IMR-90 (cell line): ENCODE data around the gene BCAR1. TPM values are rescaled to one million over a fixed set of nuclear protein-coding genes. Genes with fewer than 3 reads are reported as not detected.

Source experiments
- ATAC-seq: fragments of 200-7000 bp; cut with Tn5 transposase; 2 replicates; pipeline ENCODE4 v1.9.1; 2020; ENCODE audit warnings: low read depth, mild to moderate bottlenecking, moderate library complexity
- BruUV-seq: library from RNA; stranded (reverse); fragments of 400-500 nt; replicated peaks from 2 replicates; lab custom pipeline; 2021; lab: Mats Ljungman, UMichigan
- CTCF ChIA-PET: fragments of 300-600 bp; formaldehyde crosslinking; extraction: SDS; loops from one replicate; lab custom pipeline; 2021; ENCODE audit warnings: antibody characterized with exemption; lab: Yijun Ruan, JAX
- POLR2A ChIA-PET: fragments of 300-600 bp; sonication (Branson Sonifier 250); formaldehyde crosslinking; loops from one replicate; lab custom pipeline; 2022; ENCODE audit warnings: antibody characterized with exemption; ENCODE audit not compliant: unreplicated experiment; lab: Charles Lee
- DNase-seq: peaks from one replicate; pipeline ENCODE4 v3.0.0; 2013
- H2AFZ ChIP-seq: replicated peaks from 2 replicates; pipeline ENCODE3; 2013; ENCODE audit warnings: low read length, mild to moderate bottlenecking; ENCODE audit not compliant: poor library complexity
- H2AK5ac ChIP-seq: 2 replicates; pipeline ENCODE4 v1.6.1; 2013; ENCODE audit warnings: low read depth, low read length, inconsistent platforms
- H2AK9ac ChIP-seq: replicated peaks from 2 replicates; pipeline ENCODE3; 2013; ENCODE audit warnings: mild to moderate bottlenecking, low read depth, low read length, moderate library complexity; ENCODE audit not compliant: poor library complexity
- H2BK120ac ChIP-seq: 2 replicates; pipeline ENCODE4 v1.6.1; 2013; ENCODE audit warnings: low read depth, low read length, inconsistent platforms
- H2BK15ac ChIP-seq: 3 replicates; pipeline ENCODE4 v1.6.1; 2013; ENCODE audit warnings: low read depth, low read length, inconsistent platforms
- H2BK20ac ChIP-seq: 2 replicates; pipeline ENCODE4 v1.6.1; 2013; ENCODE audit warnings: low read depth, mild to moderate bottlenecking, inconsistent platforms, low read length, moderate library complexity
- H2BK5ac ChIP-seq: 2 replicates; pipeline ENCODE4 v1.6.1; 2013; ENCODE audit warnings: mild to moderate bottlenecking, low read depth, low read length, inconsistent platforms; ENCODE audit not compliant: poor library complexity, severe bottlenecking
- H3K14ac ChIP-seq: replicated peaks from 2 replicates; pipeline ENCODE4 v1.6.1; 2013; ENCODE audit warnings: low read depth, low read length, inconsistent platforms
- H3K18ac ChIP-seq: 2 replicates; pipeline ENCODE4 v1.6.1; 2013; ENCODE audit warnings: low read depth, low read length, control low read depth
- H3K23ac ChIP-seq: 2 replicates; pipeline ENCODE4 v1.6.1; 2013; ENCODE audit warnings: low read depth, low read length, inconsistent platforms
- H3K27ac ChIP-seq: 2 replicates; pipeline ENCODE4 v1.5.1; 2013; ENCODE audit warnings: mild to moderate bottlenecking, control low read depth, low read length; ENCODE audit not compliant: insufficient read depth
- H3K27me3 ChIP-seq: 2 replicates; pipeline ENCODE4 v1.6.1; 2013; ENCODE audit warnings: low read length; ENCODE audit not compliant: control insufficient read depth, insufficient read depth
- H3K36me3 ChIP-seq: 2 replicates; pipeline ENCODE4 v1.6.1; 2013; ENCODE audit warnings: low read length, mixed read lengths; ENCODE audit not compliant: control insufficient read depth, insufficient read depth
- H3K4ac ChIP-seq: 2 replicates; pipeline ENCODE4 v1.6.1; 2013; ENCODE audit warnings: low read depth, low read length, inconsistent platforms
- H3K4me1 ChIP-seq: 2 replicates; pipeline ENCODE4 v1.6.1; 2013; ENCODE audit warnings: low read length, mixed read lengths; ENCODE audit not compliant: control insufficient read depth, insufficient read depth
- H3K4me2 ChIP-seq: 2 replicates; pipeline ENCODE4 v1.6.1; 2013; ENCODE audit warnings: low read depth, mild to moderate bottlenecking, control low read depth, low read length, moderate library complexity
- H3K4me3 ChIP-seq: 2 replicates; pipeline ENCODE4 v1.5.1; 2013; ENCODE audit warnings: low read depth, mild to moderate bottlenecking, control low read depth, low read length, moderate library complexity; ENCODE audit not compliant: insufficient read depth
- H3K56ac ChIP-seq: 2 replicates; pipeline ENCODE4 v1.6.1; 2013; ENCODE audit warnings: low read length, inconsistent platforms; ENCODE audit not compliant: insufficient read depth; ENCODE audit errors: extremely low read depth
- H3K79me1 ChIP-seq, 2 experiments: 2 replicates each; pipeline ENCODE4 v1.6.1; 2013; ENCODE audit warnings: low read length in 2 of 2, inconsistent platforms in 1 of 2, low read depth in 1 of 2
- H3K9ac ChIP-seq: 2 replicates; pipeline ENCODE4 v1.6.1; 2013; ENCODE audit warnings: low read depth, low read length, control low read depth
- H3K9me1 ChIP-seq: 2 replicates; pipeline ENCODE4 v1.6.1; 2013; ENCODE audit warnings: low read length, inconsistent platforms; ENCODE audit not compliant: insufficient read depth
- H3K9me3 ChIP-seq: 2 replicates; pipeline ENCODE4 v1.6.1; 2013; ENCODE audit warnings: low read length; ENCODE audit not compliant: control insufficient read depth, insufficient read depth
- H4K20me1 ChIP-seq: 2 replicates; pipeline ENCODE4 v1.6.1; 2013; ENCODE audit warnings: low read length, inconsistent platforms; ENCODE audit not compliant: insufficient read depth
- H4K5ac ChIP-seq: 2 replicates; pipeline ENCODE4 v1.6.1; 2013; ENCODE audit warnings: mild to moderate bottlenecking, low read depth, low read length, control low read depth
- H4K8ac ChIP-seq, 2 experiments: 2 replicates each; pipeline ENCODE4 v1.6.1; 2013; ENCODE audit warnings: low read depth in 2 of 2, low read length in 2 of 2, control low read depth in 1 of 2, inconsistent platforms in 1 of 2
- H4K91ac ChIP-seq: 2 replicates; pipeline ENCODE4 v1.6.1; 2013; ENCODE audit warnings: low read depth, low read length, inconsistent platforms; ENCODE audit not compliant: insufficient read depth
- CHD1 ChIP-seq: IDR thresholded peaks from 2 replicates; pipeline ENCODE4 v1.6.1; 2012; ENCODE audit warnings: low read depth, low read length, improper control_type of control experiment
- MAFK ChIP-seq: IDR thresholded peaks from 2 replicates; pipeline ENCODE4 v1.6.1; 2012; ENCODE audit warnings: low read depth, low read length, improper control_type of control experiment
- WGBS, 2 experiments: methylation state at CpG; one replicate each; pipeline versions ENCODE4 v1.1.5 to v1.1.7; 2013; ENCODE audit warnings: missing lambda C conversion rate in 2 of 2; ENCODE audit not compliant: insufficient read length in 1 of 2; ENCODE audit errors: extremely low coverage in 2 of 2; 5-methylcytosine and 5-hydroxymethylcytosine counted together
- dilution Hi-C: fragments of 300-500 bp; cut with HindIII; formaldehyde crosslinking; loops from one replicate; pipeline ENCODE4 v1.14.3; 2018; ENCODE audit warnings: low sequenced_read_pairs; ENCODE audit not compliant: unreplicated experiment
- in situ Hi-C: fragments of 300-500 bp; cut with MboI; formaldehyde crosslinking; loops from 3 replicates; pipeline ENCODE4 v1.14.3; 2019; ENCODE audit warnings: low sequenced_read_pairs, inconsistent platforms, mixed read lengths
- intact Hi-C: fragments of 100-400 bp; cut with micrococcal nuclease; formaldehyde crosslinking; loops from 2 replicates; pipeline ENCODE4 v1.10.0; 2022
- polyA plus RNA-seq, 3 experiments: library from polyadenylated mRNA; depleted of rRNA; stranded (reverse); fragments of >200 nt; gene quantifications; 2 replicates each; pipeline ENCODE4 v1.2.3, GENCODE V29; 2012; ENCODE audit warnings: low replicate concordance in 1 of 3
- total RNA-seq: library from RNA; depleted of rRNA; stranded (reverse); fragments of >200 nt; gene quantifications from 2 replicates; pipeline ENCODE4 v1.2.3, GENCODE V29; 2012
- TF ChIP-seq, protein P1 (sequence below): fragments of 150-350 bp; IDR thresholded peaks from 2 replicates; pipeline ENCODE4 v1.6.1; 2016; ENCODE audit warnings: low read depth, mild to moderate bottlenecking, low read length, moderate library complexity, borderline replicate concordance

The BCAR1 gene
- total and polyA plus RNA-seq, 2 of the 4 experiments (the other 2 are of a cell fraction) = 18.1 to 99.4 TPM

DNA sequence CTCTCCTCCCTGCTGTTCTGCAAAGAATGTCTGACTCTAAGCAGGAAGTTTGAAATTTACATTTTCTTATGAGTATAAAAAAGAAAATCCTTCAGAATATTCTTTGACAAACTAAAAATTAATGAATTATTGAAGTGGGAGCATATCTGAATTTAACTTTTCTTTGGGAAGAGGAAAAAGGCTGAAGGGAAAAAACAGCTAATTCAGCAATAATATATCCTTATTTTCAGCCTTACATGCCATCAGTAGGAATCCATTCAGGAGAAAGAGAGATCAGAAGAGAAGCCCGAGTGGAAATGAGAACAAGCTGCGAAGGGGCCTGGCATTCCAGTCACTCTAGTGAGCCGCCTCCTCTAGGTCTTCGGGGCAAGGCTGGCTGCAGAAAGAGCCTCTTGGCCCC lies 41.7 kb upstream of the BCAR1 start:
- H3K9ac ChIP-seq = no peak overlapping the region
- no peak overlapping the region for H3K18ac ChIP-seq
- H3K4ac ChIP-seq = no peak overlapping the region
- H3K23ac ChIP-seq = no peak overlapping the region
- H4K91ac ChIP-seq = no peak overlapping the region
- H4K8ac ChIP-seq = no peak overlapping the region
- H3K9me3 ChIP-seq = no peaks in the 10 kb centered on the region
- 90% methylated on average over 4 of the region's 4 CpGs; no CpG with 5 or more reads in 1 of the 2 experiments for WGBS, 2 experiments
- no peak overlapping the region for H2AFZ ChIP-seq
- peaks cover 0 to 10% of the 10 kb centered on the region in 2 experiments; a peak in 1 of 4 replicates for H3K79me1 ChIP-seq
- H3K56ac ChIP-seq = no peak overlapping the region
- no peaks in the 10 kb centered on the region for H3K27me3 ChIP-seq
- no peak overlapping the region for H3K4me2 ChIP-seq
- ChIA-PET CTCF (no interaction called here), POLR2A (no interaction called here)
- peaks cover 22% of the 10 kb centered on the region for H3K9me1 ChIP-seq
- DNase-seq (no peak), ATAC-seq (no peak)
- H4K5ac ChIP-seq = no peak overlapping the region
- no peak overlapping the region for H2BK20ac ChIP-seq
- dilution Hi-C loops (no loop called here), intact Hi-C loops (no loop called here), in situ Hi-C loops (no loop called here)
- H2BK5ac ChIP-seq = no peak overlapping the region
- H4K20me1 ChIP-seq = no peaks in the 10 kb centered on the region
- peaks cover 7% of the 10 kb centered on the region for H3K4me1 ChIP-seq
- H3K14ac ChIP-seq = no peak overlapping the region
- H3K36me3 ChIP-seq = peaks cover 17% of the 10 kb centered on the region
- H3K27ac ChIP-seq = no peak overlapping the region
- no TSS peak for BruUV-seq
- H2BK120ac ChIP-seq = no peak overlapping the region
- H2AK9ac ChIP-seq = no peak overlapping the region
- H3K4me3 ChIP-seq = no peak overlapping the region
- TF ChIP-seq, protein P1, sequence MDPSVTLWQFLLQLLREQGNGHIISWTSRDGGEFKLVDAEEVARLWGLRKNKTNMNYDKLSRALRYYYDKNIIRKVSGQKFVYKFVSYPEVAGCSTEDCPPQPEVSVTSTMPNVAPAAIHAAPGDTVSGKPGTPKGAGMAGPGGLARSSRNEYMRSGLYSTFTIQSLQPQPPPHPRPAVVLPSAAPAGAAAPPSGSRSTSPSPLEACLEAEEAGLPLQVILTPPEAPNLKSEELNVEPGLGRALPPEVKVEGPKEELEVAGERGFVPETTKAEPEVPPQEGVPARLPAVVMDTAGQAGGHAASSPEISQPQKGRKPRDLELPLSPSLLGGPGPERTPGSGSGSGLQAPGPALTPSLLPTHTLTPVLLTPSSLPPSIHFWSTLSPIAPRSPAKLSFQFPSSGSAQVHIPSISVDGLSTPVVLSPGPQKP = no peak
- TF ChIP-seq CHD1 = no peak
- TF ChIP-seq MAFK = peak; percentile 65
- no peak overlapping the region for H2BK15ac ChIP-seq
- no peak overlapping the region for H2AK5ac ChIP-seq
